PC-3 (cell line): ENCODE measurements around the gene AGFG2.

ENCODE experiments used
- CTCF ChIP-seq: fragments of 300-600 bp; sonication (generic); conservative IDR thresholded peaks from 2 replicates; pipeline ENCODE4 v1.5.1; 2017; ENCODE audit warnings: antibody characterized with exemption, low read depth, mild to moderate bottlenecking, low read length
- EZH2 ChIP-seq: fragments of 300-600 bp; sonication (generic); IDR thresholded peaks from one replicate; pipeline ENCODE4 v1.6.1; 2017; ENCODE audit warnings: antibody characterized with exemption, mild to moderate bottlenecking, low read length; ENCODE audit not compliant: unreplicated experiment

- TF ChIP-seq EZH2: no peak
- no peak for TF ChIP-seq CTCF
These were observed 1.2 kb downstream of the AGFG2 start for GRCh38 chr7:100540073-100540723.
